ENCODE data around the gene OR51B4.

DNA sequence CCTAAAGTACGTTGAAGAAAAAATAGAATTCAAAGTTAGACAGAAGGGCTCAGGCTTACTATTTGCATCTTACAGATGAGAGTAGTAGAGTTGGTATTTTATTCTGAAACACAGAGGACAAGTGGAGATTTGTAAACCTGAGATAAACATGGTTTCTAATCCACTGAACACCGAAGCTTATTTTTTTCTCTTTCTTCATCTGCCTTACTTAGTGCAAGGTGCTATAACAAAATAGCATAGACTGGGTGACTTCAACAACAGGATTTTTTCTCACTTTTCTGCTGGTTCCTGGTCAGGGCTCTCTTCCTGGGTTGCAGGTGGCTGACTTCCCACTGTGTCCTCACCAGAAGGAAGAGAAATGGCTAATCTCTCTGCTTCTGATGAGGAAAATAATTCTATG lies 50.0 kb downstream of the OR51B4 start:
- no peak for TF ChIP-seq POLR2A (IDR thresholded peaks at IDR 0.05)
- TF ChIP-seq, protein P1, sequence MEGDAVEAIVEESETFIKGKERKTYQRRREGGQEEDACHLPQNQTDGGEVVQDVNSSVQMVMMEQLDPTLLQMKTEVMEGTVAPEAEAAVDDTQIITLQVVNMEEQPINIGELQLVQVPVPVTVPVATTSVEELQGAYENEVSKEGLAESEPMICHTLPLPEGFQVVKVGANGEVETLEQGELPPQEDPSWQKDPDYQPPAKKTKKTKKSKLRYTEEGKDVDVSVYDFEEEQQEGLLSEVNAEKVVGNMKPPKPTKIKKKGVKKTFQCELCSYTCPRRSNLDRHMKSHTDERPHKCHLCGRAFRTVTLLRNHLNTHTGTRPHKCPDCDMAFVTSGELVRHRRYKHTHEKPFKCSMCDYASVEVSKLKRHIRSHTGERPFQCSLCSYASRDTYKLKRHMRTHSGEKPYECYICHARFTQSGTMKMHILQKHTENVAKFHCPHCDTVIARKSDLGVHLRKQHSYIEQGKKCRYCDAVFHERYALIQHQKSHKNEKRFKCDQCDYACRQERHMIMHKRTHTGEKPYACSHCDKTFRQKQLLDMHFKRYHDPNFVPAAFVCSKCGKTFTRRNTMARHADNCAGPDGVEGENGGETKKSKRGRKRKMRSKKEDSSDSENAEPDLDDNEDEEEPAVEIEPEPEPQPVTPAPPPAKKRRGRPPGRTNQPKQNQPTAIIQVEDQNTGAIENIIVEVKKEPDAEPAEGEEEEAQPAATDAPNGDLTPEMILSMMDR (IDR thresholded peaks at IDR 0.05), result no peak
